IPS-18a (cell line): ENCODE data around the gene BAHD1.
A peak's percentile ranks its signal among the peaks of the same experiment; 100 is the strongest.

Experiments used
- H3K27ac ChIP-seq: one replicate; pipeline ENCODE4 v1.5.1; 2013; ENCODE audit warnings: low read length
- H3K27me3 ChIP-seq: one replicate; pipeline ENCODE4 v1.6.1; 2013; ENCODE audit warnings: mild to moderate bottlenecking, low read length; ENCODE audit not compliant: control insufficient read depth, insufficient read depth
- H3K36me3 ChIP-seq: one replicate; pipeline ENCODE4 v1.6.1; 2013; ENCODE audit warnings: low read depth, low read length; ENCODE audit not compliant: control insufficient read depth
- H3K4me1 ChIP-seq: one replicate; pipeline ENCODE4 v1.6.1; 2013; ENCODE audit warnings: low read depth, low read length; ENCODE audit not compliant: control insufficient read depth
- H3K4me3 ChIP-seq: one replicate; pipeline ENCODE4 v1.5.1; 2013; ENCODE audit warnings: low read length
- H3K9ac ChIP-seq: one replicate; pipeline ENCODE4 v1.6.1; 2013; ENCODE audit warnings: mild to moderate bottlenecking, low read length, moderate library complexity
- H3K9me3 ChIP-seq: one replicate; pipeline ENCODE4 v1.6.1; 2013; ENCODE audit warnings: low read depth, low read length; ENCODE audit not compliant: control insufficient read depth

The BAHD1 gene

GRCh38 chr15:40440743-40441564 is at the start of gene BAHD1:
BAHD1 (plus strand) TSS chr15:40440953; CDS start chr15:40458465, 17,512 bp downstream.
- H3K4me1 ChIP-seq = peaks cover 46% of the 10 kb centered on the region
- peak within 1 kb of the TSS; percentile 87 for H3K4me3 ChIP-seq
- peak within 1 kb of the TSS; percentile 79 for H3K27ac ChIP-seq
- no peaks in the 10 kb centered on the region for H3K9me3 ChIP-seq
- no peaks in the 10 kb centered on the region for H3K36me3 ChIP-seq
- peak within 1 kb of the TSS; percentile 94 for H3K9ac ChIP-seq
- peaks cover 22% of the 10 kb centered on the region for H3K27me3 ChIP-seq

GRCh38 chr15:40392986-40393948 is 47.5 kb upstream of the BAHD1 start:
- no peak overlapping the region for H3K27ac ChIP-seq
- no peaks in the 10 kb centered on the region for H3K27me3 ChIP-seq
- H3K9ac ChIP-seq = no peak overlapping the region
- no peaks in the 10 kb centered on the region for H3K4me1 ChIP-seq
- no peak overlapping the region for H3K4me3 ChIP-seq
- no peaks in the 10 kb centered on the region for H3K9me3 ChIP-seq
- H3K36me3 ChIP-seq = peaks cover 51% of the 10 kb centered on the region

- Histone ChIP-seq H3K9me3 (no peaks in the 10 kb centered on the region), H3K27me3 (no peaks in the 10 kb centered on the region), H3K4me1 (no peaks in the 10 kb centered on the region), H3K27ac (no peak overlapping the region), H3K9ac (no peak overlapping the region), H3K4me3 (no peak overlapping the region), H3K36me3 (peaks cover 15% of the 10 kb centered on the region)
These were observed 42.9 kb upstream of the BAHD1 start for GRCh38 chr15:40397688-40398412.

DNA sequence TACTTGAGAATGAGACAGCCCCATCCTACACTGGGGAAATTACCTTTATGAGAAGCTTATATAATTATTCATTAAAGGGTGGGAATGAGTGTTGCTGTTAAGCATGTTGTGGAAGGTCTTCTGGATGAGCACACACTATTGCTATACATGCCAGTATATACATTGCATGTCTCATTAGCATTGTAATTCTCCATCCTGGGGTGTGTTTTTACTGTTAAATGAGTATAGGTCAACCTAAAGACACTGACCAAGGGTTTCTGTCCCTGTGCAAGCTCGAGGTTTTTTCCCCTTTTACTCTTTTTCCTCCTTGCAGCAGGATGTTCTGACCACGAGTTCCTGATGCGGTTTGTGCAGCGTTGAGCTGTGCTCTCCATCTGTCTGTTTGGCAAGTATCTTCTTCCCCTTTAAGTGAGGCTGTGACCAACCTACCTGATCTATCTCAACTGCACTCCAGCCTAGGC is 42.3 kb upstream of the BAHD1 start:
- no peaks in the 10 kb centered on the region for H3K9me3 ChIP-seq
- H3K9ac ChIP-seq = no peak overlapping the region
- no peak overlapping the region for H3K27ac ChIP-seq

DNA sequence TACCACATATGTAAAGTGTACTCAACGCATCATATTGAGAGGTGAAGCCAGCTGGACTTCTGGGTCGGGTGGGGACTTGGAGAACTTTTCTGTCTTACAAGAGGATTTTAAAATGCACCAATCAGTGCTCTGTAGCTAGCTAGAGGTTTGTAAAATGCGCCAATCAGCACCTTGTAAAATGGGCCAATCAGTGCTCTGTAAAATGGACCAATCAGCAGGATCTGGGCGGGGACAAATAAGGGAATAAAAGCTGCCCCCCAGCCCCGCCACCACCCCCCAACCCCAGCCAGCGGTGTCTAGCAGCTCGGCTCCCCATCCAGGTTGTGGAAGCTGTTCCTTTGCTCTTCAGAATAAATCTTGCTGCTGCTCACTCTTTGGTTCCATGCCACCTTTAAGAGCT is 41.4 kb upstream of the BAHD1 start:
- H3K36me3 ChIP-seq = no peaks in the 10 kb centered on the region
- no peaks in the 10 kb centered on the region for H3K9me3 ChIP-seq
- no peaks in the 10 kb centered on the region for H3K4me1 ChIP-seq
- H3K4me3 ChIP-seq = no peak overlapping the region
- no peak overlapping the region for H3K27ac ChIP-seq
- H3K27me3 ChIP-seq = no peaks in the 10 kb centered on the region
- no peak overlapping the region for H3K9ac ChIP-seq

More for the DNA sequence above, 42.3 kb upstream of the BAHD1 start:
- Histone ChIP-seq H3K36me3 (peaks cover 9% of the 10 kb centered on the region), H3K4me3 (no peak overlapping the region), H3K4me1 (no peaks in the 10 kb centered on the region), H3K27me3 (no peaks in the 10 kb centered on the region)

GRCh38 chr15:40405501-40406381 is 35.0 kb upstream of the BAHD1 start, which contains the start of gene IVD:
IVD (plus strand) TSS chr15:40405795; CDS start chr15:40405828, 33 bp downstream.
- no peaks in the 10 kb centered on the region for H3K9me3 ChIP-seq
- H3K4me3 ChIP-seq = peak within 1 kb of the TSS; percentile 88
- H3K27ac ChIP-seq = peak within 1 kb of the TSS; percentile 42
- peak within 1 kb of the TSS; percentile 76 for H3K9ac ChIP-seq
- H3K36me3 ChIP-seq = peaks cover 25% of the 10 kb centered on the region
- no peaks in the 10 kb centered on the region for H3K27me3 ChIP-seq
- peaks cover 6% of the 10 kb centered on the region for H3K4me1 ChIP-seq

- H3K4me3 ChIP-seq = no peak overlapping the region
These were observed 33.3 kb upstream of the BAHD1 start for GRCh38 chr15:40407330-40407990.

GRCh38 chr15:40409366-40409765 is 31.4 kb upstream of the BAHD1 start:
- peaks cover 55% of the 10 kb centered on the region for H3K36me3 ChIP-seq

More at GRCh38 chr15:40407330-40407990, 33.3 kb upstream of the BAHD1 start:
- Histone ChIP-seq H3K9me3 (no peaks in the 10 kb centered on the region), H3K27ac (no peak overlapping the region), H3K4me1 (peaks cover 6% of the 10 kb centered on the region), H3K36me3 (peaks cover 39% of the 10 kb centered on the region), H3K9ac (no peak overlapping the region), H3K27me3 (no peaks in the 10 kb centered on the region)

GRCh38 chr15:40410476-40410875 is 30.3 kb upstream of the BAHD1 start:
- Histone ChIP-seq H3K27ac (no peak overlapping the region), H3K4me1 (no peaks in the 10 kb centered on the region), H3K9ac (no peak overlapping the region), H3K4me3 (no peak overlapping the region), H3K9me3 (no peaks in the 10 kb centered on the region), H3K36me3 (peaks cover 66% of the 10 kb centered on the region), H3K27me3 (no peaks in the 10 kb centered on the region)

More at GRCh38 chr15:40409366-40409765, 31.4 kb upstream of the BAHD1 start:
- no peaks in the 10 kb centered on the region for H3K27me3 ChIP-seq
- peaks cover 6% of the 10 kb centered on the region for H3K4me1 ChIP-seq
- H3K27ac ChIP-seq = no peak overlapping the region
- H3K4me3 ChIP-seq = no peak overlapping the region
- H3K9ac ChIP-seq = no peak overlapping the region
- H3K9me3 ChIP-seq = no peaks in the 10 kb centered on the region
